ENCODE data around the gene ZDHHC20. TPM values are rescaled to one million over a fixed set of nuclear protein-coding genes. Genes with fewer than 3 reads are reported as not detected.

Gene ZDHHC20
- total RNA-seq, 1 experiment from 2014 or later: 69.1 TPM

DNA sequence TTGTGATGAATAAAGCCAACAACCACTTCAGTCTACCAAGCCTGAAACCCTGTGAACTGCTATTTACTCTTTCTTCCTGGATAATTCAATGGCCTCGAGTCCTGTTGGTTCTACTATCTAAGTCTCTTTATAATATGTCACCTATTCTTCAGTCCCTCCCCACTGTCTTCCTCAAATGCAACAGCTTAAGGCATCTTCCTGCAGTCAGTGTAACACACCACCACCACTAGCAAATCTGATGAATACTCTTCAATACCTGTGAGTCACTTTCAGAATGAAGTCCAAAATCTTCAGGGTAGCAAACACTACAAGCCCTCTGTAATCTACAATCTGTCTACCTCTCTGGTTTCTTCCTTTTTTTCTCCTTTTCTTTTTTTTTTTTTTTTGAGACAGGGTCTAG, 32.9 kb downstream of the ZDHHC20 start:
- Histone ChIP-seq H3K27me3 (ENCODE audit: insufficient read depth, low read length) (no peaks in the 10 kb centered on the region), H3K79me1 (ENCODE audit: insufficient read depth, low read depth, low read length, poor library complexity, severe bottlenecking) (peaks cover 12% of the 10 kb centered on the region), H3K18ac (ENCODE audit: insufficient read length, low read depth, low read length) (no peak overlapping the region), H3K4me1 (ENCODE audit: insufficient read depth, low read length) (no peaks in the 10 kb centered on the region), H4K8ac (replicated peaks; ENCODE audit: insufficient read length, low read depth, low read length) (no peak overlapping the region), H2AFZ (ENCODE audit: low read length) (no peak overlapping the region), H2BK120ac (ENCODE audit: low read depth, low read length, poor library complexity, severe bottlenecking) (no peak overlapping the region), H3K56ac (ENCODE audit: insufficient read length, low read depth, low read length) (no peak overlapping the region), H3K27ac (ENCODE audit: insufficient read length, low read depth, low read length) (no peak overlapping the region), H3K9ac (ENCODE audit: extremely low read depth, insufficient read length, low read length) (no peak overlapping the region), H4K91ac (ENCODE audit: insufficient read length, low read depth, low read length) (no peak overlapping the region), H2BK20ac (ENCODE audit: low read depth, low read length, poor library complexity, severe bottlenecking) (no peak overlapping the region), H3K23ac (ENCODE audit: insufficient read length, low read depth, low read length) (no peak overlapping the region), H3T11ph (ENCODE audit: low read length) (no peak overlapping the region), H3K9me3 (ENCODE audit: control insufficient read depth, low read depth, low read length) (no peaks in the 10 kb centered on the region), H2BK5ac (ENCODE audit: insufficient read length, low read length) (no peak overlapping the region), H3K4me2 (ENCODE audit: insufficient read depth, insufficient read length, low read length) (no peak overlapping the region), H3K23me2 (ENCODE audit: insufficient read length, low read depth, low read length, poor library complexity, severe bottlenecking) (no peaks in the 10 kb centered on the region), H2AK5ac (ENCODE audit: insufficient read length, low read length) (no peak overlapping the region), H4K20me1 (ENCODE audit: control insufficient read depth, insufficient read depth, insufficient read length) (no peaks in the 10 kb centered on the region), H4K5ac (ENCODE audit: insufficient read length, low read depth, low read length) (no peak overlapping the region), H2BK15ac (ENCODE audit: low read depth, low read length) (no peak overlapping the region), H3K4ac (ENCODE audit: low read depth, low read length) (no peak overlapping the region), H3K79me2 (ENCODE audit: insufficient read depth, low read length) (peaks cover 6% of the 10 kb centered on the region; the same call in 1 of the 2 replicates), H3K14ac (ENCODE audit: insufficient read depth, low read length) (no peak overlapping the region), H2BK12ac (ENCODE audit: insufficient read length, low read depth, low read length) (no peak overlapping the region)
- Mint-ChIP-seq H3K9me3 (peaks cover 11 to 26% of the 10 kb centered on the region in 2 experiments), H3K36me3 (ENCODE audit: insufficient read depth in 1 of 3, low read depth in 3 of 3) (peaks cover 9 to 25% (median 16%) of the 10 kb centered on the region in 3 experiments), H3K27ac (0 out of 7 replicates have a peak overlapping the region, but pooled peaks of 1 of the 3 experiments have one; percentile 1), H3K27me3 (ENCODE audit: low read depth) (no peaks in the 10 kb centered on the region), H3K4me1 (peaks cover 10 to 13% of the 10 kb centered on the region in 2 experiments), H3K4me3 (no peak overlapping the region)
- DNase-seq: no peak
- TF ChIP-seq, protein P1, sequence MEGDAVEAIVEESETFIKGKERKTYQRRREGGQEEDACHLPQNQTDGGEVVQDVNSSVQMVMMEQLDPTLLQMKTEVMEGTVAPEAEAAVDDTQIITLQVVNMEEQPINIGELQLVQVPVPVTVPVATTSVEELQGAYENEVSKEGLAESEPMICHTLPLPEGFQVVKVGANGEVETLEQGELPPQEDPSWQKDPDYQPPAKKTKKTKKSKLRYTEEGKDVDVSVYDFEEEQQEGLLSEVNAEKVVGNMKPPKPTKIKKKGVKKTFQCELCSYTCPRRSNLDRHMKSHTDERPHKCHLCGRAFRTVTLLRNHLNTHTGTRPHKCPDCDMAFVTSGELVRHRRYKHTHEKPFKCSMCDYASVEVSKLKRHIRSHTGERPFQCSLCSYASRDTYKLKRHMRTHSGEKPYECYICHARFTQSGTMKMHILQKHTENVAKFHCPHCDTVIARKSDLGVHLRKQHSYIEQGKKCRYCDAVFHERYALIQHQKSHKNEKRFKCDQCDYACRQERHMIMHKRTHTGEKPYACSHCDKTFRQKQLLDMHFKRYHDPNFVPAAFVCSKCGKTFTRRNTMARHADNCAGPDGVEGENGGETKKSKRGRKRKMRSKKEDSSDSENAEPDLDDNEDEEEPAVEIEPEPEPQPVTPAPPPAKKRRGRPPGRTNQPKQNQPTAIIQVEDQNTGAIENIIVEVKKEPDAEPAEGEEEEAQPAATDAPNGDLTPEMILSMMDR (conservative IDR thresholded peaks at IDR 0.05): no peak
- no CpG with 5 or more reads among the region's 1 CpG for WGBS (ENCODE audit: extremely low coverage, insufficient read length, low lambda C conversion rate)
